GM21786 (cell line): ENCODE data around the gene LNX2.

Source experiments
- ATAC-seq: cut with Tn5 transposase; IDR thresholded peaks from one replicate; pipeline ENCODE4 v1.9.1; 2021; ENCODE audit not compliant: unreplicated experiment

Gene LNX2

DNA sequence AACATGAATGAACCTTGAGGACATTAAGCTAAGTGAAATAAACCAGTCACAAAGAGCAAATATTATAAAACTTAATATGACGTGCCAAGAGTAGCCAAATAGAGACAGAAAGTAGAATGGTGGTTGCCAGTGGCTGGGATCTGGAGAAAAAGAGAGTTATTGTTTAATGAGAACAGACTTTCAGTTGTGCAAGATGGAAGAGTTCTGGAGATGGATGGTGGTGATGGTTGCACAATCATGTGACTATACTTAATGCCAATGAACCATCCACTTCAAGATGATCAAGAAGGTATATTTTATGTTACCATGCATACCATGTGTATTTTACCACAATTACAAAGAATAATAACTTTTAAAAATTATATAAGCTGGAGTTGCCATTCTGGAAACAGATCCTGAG, 104.2 kb downstream of the LNX2 start:
- ATAC-seq, result no peak

DNA sequence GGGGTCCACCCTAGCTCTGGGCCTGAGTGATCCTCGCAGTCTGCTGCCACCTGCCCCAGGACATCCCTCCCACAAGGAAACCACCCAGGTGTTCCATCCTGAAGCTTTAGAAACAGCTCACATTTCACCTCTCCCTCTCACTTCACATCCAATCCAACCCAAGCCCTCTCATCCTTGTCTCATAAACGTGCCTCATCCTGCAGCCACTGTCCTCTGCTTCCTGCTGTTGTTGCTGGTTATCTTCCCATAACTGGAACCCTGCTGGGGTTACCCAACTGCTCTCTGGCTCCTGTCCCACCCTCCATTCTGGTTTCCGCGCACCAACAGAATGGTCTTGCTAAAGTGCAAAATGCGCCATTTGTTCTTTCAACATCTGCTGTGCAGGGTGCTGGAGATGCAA, 110.2 kb downstream of the LNX2 start:
- no peak for ATAC-seq

DNA sequence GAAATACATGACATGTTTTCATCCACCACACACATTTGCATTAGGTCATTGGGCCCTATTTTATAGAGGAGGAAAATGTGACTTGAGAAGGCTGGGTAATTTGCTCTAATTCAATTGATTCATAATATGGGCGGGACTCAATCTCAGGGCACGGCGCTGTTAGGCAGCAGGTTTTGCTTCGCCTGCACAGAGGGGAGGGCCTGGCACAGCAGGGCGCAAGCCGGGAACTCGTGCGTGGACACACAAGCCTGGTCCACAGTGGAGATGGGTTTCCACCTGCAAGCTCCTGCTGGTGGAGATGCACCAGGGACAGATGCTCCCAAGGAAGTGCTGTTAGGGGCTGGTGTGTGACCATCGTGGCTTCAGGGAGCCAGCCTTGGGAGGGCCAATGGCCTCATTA, 111.5 kb downstream of the LNX2 start:
- no peak for ATAC-seq

DNA sequence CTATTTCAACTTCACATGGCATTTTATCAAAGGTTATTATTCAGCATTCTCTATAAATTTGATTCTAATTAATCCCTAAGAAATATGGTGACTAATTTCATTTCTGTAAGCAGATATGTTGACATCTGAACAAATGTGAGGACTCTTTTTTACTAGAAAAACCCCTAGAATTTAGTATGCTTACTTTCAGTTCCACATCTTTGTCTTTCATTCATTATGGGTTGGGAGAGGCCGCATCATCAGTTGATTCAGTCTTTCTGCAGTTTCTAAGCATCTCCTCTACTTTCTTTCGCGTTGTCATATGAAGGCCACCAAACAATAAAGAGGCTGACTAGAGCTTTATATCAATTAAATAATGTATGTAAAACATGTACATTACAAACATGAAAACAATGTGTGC, 114.5 kb downstream of the LNX2 start:
- ATAC-seq, result no peak

DNA sequence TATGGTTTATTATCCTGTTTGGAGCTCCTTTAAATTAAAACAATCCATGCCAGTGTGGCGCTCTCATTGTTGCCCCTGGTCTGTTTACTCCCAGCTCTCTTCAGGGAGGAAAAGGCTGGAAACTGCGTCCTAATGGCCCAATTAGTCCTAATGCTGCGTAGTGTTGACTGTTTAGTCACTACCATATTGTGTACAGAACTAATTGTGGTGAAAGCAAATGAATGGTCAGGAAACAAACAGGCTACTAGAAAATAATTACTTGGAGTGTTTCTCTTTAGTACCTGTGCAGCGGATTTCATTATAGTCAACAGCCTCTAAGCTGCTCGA, 115.5 kb downstream of the LNX2 start:
- ATAC-seq, result no peak

DNA sequence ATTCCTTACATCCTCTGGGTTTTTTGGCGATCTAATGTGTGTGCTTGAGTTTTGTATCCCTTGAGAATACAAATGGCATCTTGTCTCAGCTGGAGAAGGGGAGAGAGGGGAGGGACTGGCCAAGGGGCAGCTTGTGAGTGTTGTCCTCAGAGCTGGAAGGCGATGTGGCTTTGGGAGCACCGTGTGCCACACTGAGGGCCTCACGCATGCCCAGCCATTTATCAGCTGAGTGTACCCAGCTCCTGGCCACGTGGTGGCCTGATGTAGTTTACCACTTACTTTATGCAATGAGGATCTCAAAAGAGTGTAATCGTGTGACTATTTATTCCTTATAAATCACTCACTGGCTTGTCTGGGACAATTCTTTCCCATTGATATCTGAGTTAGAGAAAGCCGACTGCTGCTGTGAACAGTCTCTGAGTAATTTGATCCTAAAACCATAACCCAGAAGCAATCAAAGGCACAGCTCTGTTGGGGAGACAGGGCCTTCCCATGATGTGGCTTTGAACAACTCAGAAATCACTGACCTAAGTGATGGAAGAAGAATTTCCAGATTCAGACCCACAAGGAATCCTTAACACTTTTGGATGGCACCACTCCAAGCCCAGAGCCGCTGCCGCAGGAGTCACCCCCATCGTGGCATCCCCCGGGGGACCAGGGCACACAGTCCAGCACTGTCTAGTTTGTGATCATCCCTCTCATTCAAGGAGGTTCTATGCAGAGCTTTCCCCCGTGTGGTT, 116.0 kb downstream of the LNX2 start:
- no peak for ATAC-seq

DNA sequence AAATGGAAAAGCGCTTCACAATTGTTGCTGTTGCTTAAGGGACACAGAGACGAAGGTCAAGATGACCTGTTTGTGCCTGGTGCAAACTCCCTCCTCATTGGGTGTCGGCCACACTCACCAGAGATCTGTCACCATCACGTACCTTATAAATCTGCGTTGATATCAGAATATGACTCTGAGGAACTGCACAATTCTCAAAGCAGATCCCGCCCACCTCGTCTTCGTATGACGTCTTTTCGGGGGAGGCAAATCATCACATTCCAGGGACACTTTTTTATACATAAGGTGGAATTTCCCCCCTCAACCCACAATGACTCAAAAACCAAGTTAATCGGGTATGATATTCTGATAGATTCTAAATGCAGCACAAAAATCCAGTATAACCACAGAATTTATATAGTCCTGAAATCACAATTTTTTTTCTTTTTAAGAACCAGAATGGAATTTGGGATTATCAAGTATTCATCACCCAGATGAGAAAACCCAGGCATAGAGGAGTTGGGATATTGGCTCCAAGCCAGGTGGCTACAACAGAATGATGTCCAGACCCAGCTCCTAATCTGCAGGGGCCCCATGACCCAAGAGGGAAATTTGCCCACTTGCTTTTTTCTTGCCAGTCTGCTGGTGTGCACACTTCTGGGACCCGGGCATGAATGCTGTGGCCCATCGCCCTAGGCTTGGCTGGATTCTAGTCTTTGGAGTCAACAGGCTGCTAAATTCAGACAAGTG, 119.4 kb downstream of the LNX2 start:
- no peak for ATAC-seq

DNA sequence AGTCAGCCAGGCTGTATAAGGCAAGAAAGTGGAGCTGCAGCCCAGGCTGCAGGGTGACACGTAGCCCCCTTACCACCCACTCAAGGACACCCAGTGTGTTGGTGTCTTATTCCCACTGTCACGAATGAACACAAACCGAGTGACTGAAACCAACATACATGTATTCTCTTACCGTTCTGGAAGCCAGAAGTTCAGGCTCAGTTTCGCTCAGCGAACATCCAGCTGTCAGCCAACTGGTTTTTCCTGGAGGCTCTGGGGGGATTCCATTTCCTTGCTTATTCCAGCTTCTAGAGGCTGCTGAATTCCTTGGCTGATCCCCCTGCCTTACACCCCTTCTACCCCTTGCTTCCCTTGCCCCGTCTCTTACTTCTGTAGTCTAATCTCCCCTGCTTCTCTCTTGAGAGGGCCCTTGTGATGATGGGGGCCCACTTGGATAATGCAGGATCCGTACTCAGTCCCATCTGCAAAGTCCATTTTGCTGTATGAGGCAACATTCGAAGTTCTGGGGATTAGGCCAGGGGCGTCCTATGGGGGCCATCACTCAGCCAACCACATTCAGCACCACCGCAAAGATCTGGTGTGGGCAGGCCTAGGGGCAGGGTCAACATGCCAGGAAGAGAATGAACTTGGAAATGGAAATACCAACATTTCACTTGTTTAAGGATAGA, 122.6 kb downstream of the LNX2 start:
- no peak for ATAC-seq

DNA sequence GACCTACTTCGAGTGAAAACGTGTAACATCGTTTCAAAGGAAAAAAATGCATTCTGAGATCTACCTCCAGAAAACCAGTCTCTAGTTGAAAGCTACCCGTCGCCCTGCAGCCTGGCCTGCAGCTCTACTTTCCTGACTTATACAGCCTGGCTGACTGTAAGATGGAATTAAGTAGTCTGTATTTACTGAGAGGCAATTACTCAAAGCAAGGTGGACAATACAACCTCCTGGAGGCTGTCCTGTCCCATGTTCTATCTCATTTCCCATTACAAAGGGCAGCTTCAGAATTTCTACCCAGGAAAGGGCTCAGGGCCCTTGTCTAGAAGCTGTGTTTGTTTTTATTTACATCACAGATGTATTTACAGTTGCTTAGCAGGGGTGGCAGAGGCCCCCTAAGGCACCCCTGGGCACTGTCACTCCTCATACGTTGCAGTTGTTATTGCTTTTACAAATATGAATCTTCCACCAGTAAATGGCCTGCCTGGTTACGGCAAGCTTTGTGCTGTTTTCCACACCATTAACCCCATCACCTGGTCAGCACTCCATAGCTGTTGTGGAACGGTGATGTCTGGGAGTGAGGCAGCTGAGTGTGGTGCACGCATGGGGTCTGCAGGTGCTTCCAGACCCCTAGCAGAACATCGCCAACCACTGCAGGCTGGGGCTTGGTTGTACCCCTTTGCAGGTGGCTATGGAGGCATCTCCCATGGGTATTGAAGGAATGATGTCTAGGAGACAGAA, 123.6 kb downstream of the LNX2 start:
- ATAC-seq, result no peak

DNA sequence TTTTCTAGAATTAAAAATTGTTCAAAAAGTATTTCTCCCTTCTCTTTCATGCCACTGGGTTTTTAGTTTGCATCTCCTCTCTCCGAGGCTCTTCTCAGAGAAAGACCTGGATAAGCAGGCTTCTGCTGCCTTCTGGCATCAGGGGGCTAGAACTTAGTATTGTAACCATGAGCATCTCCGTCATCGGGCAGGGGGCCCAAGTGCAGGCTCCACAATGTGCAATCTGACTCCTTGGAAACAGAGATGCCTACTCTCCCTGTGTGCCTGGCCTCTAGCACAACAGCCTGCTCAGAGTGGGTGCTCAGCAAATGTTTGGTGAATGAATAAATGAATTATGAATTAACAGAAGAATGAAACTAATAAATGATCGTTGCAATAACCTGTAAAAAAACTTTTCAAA, 124.3 kb downstream of the LNX2 start:
- ATAC-seq, result no peak
